Fibroblast of lung (primary cell): ENCODE results near the gene TSPAN5.

Experiments used
- EZH2 ChIP-seq: IDR thresholded peaks from 2 replicates; pipeline ENCODE4 v1.5.1; 2012; ENCODE audit warnings: low read length, control low read depth, mild to moderate bottlenecking; ENCODE audit errors: missing control alignments
- TF ChIP-seq, protein P1 (sequence below), 2 donors: IDR thresholded peaks in 1 of 2; conservative IDR thresholded peaks in 1 of 2; 1 replicate in 1 of 2; 2 replicates in 1 of 2; pipeline ENCODE4 v1.5.1; 2011 to 2012; ENCODE audit warnings: low read length in 2 of 2, control low read depth in 1 of 2, inconsistent platforms in 1 of 2, low read depth in 1 of 2, mild to moderate bottlenecking in 1 of 2

DNA sequence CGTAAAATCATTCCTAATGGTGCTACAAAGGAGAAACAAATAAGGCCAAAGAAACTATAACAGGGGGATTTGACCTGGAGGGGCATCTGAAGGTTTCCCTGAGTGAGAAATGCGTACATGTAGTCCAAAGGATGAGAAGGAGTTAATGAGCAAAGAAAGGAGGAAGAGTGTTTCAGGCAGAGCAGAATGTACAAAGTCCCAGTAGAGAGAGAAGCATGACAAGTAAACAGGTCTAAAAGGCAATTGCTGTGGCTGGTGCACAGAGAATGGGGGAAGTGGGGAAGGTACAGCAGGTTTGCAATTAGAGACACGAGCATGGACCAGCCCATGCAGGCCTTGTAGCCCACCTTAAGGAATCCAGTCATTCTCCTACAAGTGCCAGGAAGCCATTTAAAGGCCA is 145.5 kb downstream of the TSPAN5 start:
- TF ChIP-seq, protein P1, sequence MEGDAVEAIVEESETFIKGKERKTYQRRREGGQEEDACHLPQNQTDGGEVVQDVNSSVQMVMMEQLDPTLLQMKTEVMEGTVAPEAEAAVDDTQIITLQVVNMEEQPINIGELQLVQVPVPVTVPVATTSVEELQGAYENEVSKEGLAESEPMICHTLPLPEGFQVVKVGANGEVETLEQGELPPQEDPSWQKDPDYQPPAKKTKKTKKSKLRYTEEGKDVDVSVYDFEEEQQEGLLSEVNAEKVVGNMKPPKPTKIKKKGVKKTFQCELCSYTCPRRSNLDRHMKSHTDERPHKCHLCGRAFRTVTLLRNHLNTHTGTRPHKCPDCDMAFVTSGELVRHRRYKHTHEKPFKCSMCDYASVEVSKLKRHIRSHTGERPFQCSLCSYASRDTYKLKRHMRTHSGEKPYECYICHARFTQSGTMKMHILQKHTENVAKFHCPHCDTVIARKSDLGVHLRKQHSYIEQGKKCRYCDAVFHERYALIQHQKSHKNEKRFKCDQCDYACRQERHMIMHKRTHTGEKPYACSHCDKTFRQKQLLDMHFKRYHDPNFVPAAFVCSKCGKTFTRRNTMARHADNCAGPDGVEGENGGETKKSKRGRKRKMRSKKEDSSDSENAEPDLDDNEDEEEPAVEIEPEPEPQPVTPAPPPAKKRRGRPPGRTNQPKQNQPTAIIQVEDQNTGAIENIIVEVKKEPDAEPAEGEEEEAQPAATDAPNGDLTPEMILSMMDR (conservative IDR thresholded peaks at IDR 0.05 in 1 of 2, IDR thresholded peaks at IDR 0.05 in 1 of 2; ENCODE audit: low read depth in 1 of 2, low read length in 2 of 2), result no peak
- no peak for TF ChIP-seq EZH2
